Activated CD8-positive, alpha-beta memory T cell treated with anti-CD3 and anti-CD28 coated beads, Interleukin-2, amount 50 U/mL, for 48 hours (primary cell): Measurements from ENCODE around the gene SPC24.
"Not testable (repeated sequence)": the region's sequence is repeated elsewhere in the genome, so short reads cannot be mapped to it uniquely, and the experiment has no call there.

Source experiments
- DNase-seq: peaks from one replicate; pipeline ENCODE4 v3.0.0-alpha.2; 2020

SPC24 gene

GRCh38 chr19:11121963-11122362 is 33.6 kb downstream of the SPC24 start:
- DNase-seq = not testable (repeated sequence)

GRCh38 chr19:11116507-11116906 is 39.1 kb downstream of the SPC24 start:
- no peak for DNase-seq

GRCh38 chr19:11115895-11116446 is 39.6 kb downstream of the SPC24 start:
- DNase-seq = no peak

- DNase-seq = no peak
Observed at GRCh38 chr19:11115042-11115441, 40.5 kb downstream of the SPC24 start.

GRCh38 chr19:11113140-11113708 is 42.4 kb downstream of the SPC24 start:
- DNase-seq = no peak

GRCh38 chr19:11111771-11112144 is 43.8 kb downstream of the SPC24 start:
- DNase-seq = no peak

- no peak for DNase-seq
Observed at GRCh38 chr19:11111117-11111770, 44.3 kb downstream of the SPC24 start.

- DNase-seq = no peak
Observed at GRCh38 chr19:11108746-11109145, 46.8 kb downstream of the SPC24 start.

GRCh38 chr19:11106477-11106876 is 49.1 kb downstream of the SPC24 start:
- DNase-seq = no peak

- DNase-seq = no peak
Observed at GRCh38 chr19:11105014-11105636, 50.5 kb downstream of the SPC24 start.

GRCh38 chr19:11103667-11104066 is 51.9 kb downstream of the SPC24 start:
- not testable (repeated sequence) for DNase-seq

- DNase-seq = no peak
Observed at GRCh38 chr19:11102944-11103343, 52.6 kb downstream of the SPC24 start.

- DNase-seq = no peak
Observed at GRCh38 chr19:11101057-11101456, 54.5 kb downstream of the SPC24 start.

GRCh38 chr19:11100049-11100448 is 55.5 kb downstream of the SPC24 start:
- no peak for DNase-seq

GRCh38 chr19:11098861-11099260 is 56.7 kb downstream of the SPC24 start:
- DNase-seq = no peak

GRCh38 chr19:11098327-11098726 is 57.3 kb downstream of the SPC24 start:
- DNase-seq = no peak

GRCh38 chr19:11097367-11097766 is 58.2 kb downstream of the SPC24 start:
- DNase-seq = not testable (repeated sequence)

GRCh38 chr19:11096210-11096841 is 59.3 kb downstream of the SPC24 start:
- peak; percentile 65 for DNase-seq
